SK-MEL-5 (cell line): ENCODE data around the gene PLXNC1. TPM values are rescaled to one million over a fixed set of nuclear protein-coding genes. Genes with fewer than 3 reads are reported as not detected.
"Not testable (repeated sequence)": the region's sequence is repeated elsewhere in the genome, so short reads cannot be mapped to it uniquely, and the experiment has no call there.

Experiments used
- DNase-seq: peaks from one replicate; pipeline ENCODE4 v3.0.0-alpha.2; 2016; ENCODE audit warnings: low read depth, low spot score
- in situ Hi-C: cut with HindIII; loops from 2 replicates; pipeline ENCODE4 v1.10.0; 2016; ENCODE audit warnings: low sequenced_read_pairs, high pct_unique_total_duplicates, low pct_unique_long_range_greater_than_20kb
- total RNA-seq: library from RNA; depleted of rRNA; stranded (reverse); fragments of >200 nt; shearing (Covaris generic); gene quantifications from 2 replicates; pipeline ENCODE4 v1.2.3, GENCODE V29; 2014

The PLXNC1 gene
- total RNA-seq, 1 experiment from 2014 or later = 48.8 TPM

GRCh38 chr12:94286583-94287244 is 138.3 kb downstream of the PLXNC1 start:
- no peak for DNase-seq
- in situ Hi-C loops = no loop called here

GRCh38 chr12:94287245-94287628 is 138.9 kb downstream of the PLXNC1 start:
- DNase-seq = no peak
- in situ Hi-C loops = no loop called here

GRCh38 chr12:94289461-94290312 is 141.3 kb downstream of the PLXNC1 start:
- in situ Hi-C loops = no loop called here
- no peak for DNase-seq

- in situ Hi-C loops = no loop called here
These were observed 142.0 kb downstream of the PLXNC1 start for GRCh38 chr12:94290353-94290752.

DNA sequence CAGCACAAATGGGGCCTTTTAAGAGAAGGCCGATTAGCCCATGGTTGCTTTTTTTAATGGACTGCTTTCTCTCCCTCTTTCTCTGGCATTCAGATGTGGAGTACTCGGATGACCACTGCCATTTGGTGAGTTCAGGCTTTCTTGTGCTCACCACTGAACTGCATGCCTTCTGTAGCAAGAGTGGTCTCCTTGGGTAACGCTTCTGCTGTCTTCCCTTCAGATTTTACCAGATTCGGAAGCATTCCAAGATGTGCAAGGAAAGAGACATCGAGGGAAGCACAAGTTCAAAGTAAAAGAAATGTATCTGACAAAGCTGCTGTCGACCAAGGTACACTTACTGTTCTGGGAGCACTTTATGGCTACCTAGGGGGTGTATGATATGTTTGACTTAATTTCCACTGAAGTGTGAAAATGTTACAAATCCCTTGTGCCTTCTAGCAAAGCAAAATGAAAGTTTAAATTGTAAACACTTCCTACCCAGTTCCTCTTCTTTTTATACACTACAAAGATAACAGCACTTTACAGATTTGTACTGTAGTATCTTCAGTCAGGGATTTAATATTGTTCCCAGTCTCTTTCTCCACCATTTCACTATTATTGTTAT is 148.8 kb downstream of the PLXNC1 start:
- in situ Hi-C loops = no loop called here
- no peak for DNase-seq

More at GRCh38 chr12:94290353-94290752, 142.0 kb downstream of the PLXNC1 start:
- no peak for DNase-seq

GRCh38 chr12:94297876-94298505 is 149.6 kb downstream of the PLXNC1 start:
- in situ Hi-C loops = no loop called here
- no peak for DNase-seq

DNA sequence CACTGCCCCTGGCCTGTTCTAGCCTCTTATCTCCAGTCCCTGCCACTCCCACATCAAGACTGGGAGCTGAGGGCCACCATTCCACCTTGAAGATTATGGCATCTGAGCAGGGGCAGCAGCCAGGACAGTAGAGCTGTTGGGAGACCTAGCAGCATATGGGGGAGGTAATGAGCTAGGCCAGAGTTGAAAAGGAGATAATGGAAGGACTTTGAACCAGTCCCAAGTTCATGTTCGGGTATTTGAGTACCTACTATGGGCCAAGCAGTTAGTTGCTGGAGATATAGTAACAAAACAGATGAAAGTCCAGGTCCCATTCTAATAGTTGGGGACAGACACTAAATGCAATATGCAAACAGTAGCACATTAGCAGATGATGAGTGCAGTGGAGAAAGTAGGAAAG is 151.5 kb downstream of the PLXNC1 start:
- in situ Hi-C loops = no loop called here
- no peak for DNase-seq

GRCh38 chr12:94304012-94304411 is 155.6 kb downstream of the PLXNC1 start:
- DNase-seq = no peak
- in situ Hi-C loops = no loop called here

DNA sequence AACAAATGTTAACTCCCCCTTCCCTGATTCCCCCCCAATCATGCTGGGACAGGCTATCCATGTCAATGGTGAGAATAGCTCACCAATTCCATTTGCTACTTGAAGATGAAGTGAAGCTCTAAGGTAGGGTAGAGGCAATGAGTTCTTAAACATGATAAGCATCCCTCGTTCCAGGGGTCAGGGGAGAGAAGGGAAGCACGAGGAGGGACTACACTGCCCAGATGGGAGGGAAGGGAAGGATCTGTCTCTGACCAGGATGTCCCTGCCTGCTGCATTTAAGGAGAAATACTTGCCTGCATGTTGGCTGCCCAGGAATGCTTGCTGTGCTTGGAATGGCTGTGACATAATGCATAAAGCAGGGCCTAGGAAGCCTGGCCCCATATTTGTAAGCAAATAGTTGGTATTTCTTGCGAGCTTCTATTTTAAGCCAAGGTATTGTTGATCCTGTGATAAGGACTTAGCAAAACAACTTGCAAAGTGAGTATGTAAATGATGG is 156.2 kb downstream of the PLXNC1 start:
- DNase-seq = no peak
- in situ Hi-C loops = no loop called here

DNA sequence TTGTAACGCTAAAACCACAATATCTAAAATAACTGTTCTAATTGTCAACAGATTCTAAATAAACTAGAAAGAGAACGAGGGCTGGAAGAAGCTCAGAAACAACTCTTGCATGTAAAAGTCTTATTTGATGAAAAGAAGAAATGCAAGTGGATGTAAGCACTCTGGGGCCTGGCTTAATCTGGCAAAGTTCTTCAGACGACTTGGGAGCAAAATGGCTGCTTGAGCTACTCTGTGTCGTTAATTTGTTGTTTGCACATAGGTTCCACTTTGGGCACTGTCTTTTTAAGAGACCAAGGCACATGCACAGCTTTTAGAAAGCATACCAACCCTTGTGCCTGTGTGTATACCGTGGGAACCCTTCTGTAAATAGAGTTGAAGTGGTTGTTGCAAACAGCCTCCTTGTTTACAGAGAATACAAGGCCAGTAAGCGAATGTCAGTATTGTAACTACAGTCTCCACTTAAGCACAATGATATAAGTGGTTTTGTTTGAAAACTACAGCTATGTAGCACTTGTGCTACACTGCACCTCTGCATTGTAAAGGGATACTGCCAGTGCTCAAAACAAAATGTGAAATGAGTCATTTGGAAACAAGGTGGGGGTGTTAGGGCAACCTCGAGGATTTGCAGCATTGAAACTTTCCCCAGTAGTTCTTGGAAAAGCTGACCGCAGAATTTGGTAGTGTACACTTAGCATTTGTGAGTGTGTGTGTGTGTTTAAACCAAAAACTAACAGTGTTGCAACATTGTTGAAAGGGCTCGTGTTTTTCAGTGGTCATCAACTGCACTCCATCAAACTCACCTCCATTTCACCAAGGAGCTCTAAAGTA is 157.0 kb downstream of the PLXNC1 start:
- no peak for DNase-seq
- in situ Hi-C loops = no loop called here

DNA sequence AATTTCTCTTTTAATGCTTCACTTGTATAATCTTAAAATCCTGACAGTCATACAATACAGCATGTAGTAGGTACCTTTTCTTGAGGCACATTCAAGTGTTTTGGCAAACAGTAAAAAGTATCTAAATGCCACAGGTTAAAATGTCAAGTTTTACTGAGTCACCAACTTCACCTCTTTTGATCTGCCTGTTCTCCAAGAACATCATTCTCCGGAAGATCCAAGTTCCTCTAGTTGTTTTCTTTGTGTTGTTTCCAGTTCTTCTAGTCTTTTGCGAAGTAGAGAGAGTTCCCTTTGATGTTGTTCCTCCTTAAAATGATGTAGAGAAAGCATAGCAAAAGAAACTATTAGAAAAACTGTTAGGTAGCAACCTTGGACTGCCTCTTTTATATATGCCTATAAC is 160.2 kb downstream of the PLXNC1 start:
- in situ Hi-C loops = no loop called here
- no peak for DNase-seq

GRCh38 chr12:94309373-94309772 is 161.0 kb downstream of the PLXNC1 start:
- DNase-seq = no peak
- in situ Hi-C loops = no loop called here

DNA sequence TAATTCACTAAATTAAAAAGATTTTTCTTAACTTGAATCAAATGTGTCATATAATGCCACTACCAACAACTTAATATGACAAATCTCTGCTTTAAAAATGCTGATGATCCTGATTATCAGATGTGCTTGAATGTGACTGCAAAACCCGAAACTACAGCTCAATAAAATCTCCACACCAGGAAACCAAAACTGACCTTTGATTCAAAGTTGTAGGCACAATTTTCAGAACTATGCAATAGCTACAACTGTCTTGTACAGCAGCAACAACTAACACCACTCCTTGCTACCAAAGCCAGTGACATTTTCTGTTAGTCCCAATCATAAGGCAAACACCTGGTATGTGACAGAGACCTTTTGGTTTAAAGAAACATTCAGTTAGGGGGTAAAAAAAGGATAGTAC is 164.0 kb downstream of the PLXNC1 start:
- in situ Hi-C loops = no loop called here
- no peak for DNase-seq

DNA sequence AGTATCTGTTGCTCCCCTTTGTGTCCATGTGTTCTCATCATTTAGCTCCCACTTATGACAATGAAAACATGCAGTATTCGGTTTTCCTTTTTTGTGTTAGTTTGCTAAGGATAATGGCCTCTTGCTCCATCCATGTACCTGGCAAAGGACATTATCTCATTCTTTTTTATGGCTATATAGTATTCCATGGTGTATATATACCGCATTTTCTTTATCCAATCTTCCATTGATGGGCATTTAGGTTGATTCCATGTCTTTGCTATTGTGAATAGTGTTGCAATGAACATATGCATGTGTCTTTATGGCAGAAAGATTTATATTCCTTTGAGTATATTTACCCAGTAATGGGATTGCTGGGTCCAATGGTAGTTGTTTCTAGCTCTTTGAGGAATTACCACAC is 168.2 kb downstream of the PLXNC1 start:
- DNase-seq, in situ Hi-C loops: not testable (repeated sequence)

GRCh38 chr12:94318181-94318580 is 169.8 kb downstream of the PLXNC1 start:
- in situ Hi-C loops = no loop called here
- DNase-seq = no peak

DNA sequence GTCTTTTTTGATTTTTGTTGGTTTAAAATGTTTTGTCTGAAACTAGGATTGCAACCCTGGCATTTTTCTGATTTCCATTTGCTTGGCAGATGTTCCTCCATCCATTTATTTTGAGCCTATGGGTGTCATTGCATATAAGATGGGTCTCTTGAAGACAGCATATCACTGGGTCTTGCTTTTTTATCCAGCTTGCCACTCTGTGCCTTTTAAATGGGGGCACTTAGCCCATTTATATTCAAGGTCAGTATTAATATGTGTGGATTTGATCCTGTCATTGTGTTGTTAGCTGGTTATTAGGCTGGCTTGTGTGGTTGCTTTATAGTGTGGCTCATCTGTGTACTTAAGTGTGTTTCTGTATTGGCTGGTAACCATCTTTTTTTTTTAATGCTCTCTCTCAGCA is 171.7 kb downstream of the PLXNC1 start:
- no peak for DNase-seq
- in situ Hi-C loops = no loop called here

DNA sequence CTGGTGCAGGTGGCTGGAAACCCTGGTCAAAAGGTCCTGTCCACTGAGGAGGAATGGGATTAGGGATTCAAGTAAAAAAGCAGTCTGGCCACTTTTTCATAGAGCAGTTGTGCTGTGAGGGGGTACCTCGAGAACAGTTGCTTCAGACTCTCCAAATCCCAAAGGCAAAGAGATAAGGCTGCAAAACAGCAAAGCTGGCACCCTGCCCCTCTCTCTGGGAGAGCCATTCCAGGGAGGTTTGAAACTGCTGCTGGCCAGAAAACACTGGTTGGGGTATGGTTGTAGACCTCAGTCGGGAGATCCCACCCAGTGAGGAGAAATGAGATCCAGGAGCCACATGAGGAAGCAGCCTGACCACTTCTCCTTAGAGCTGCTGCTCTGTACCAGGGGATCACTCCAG is 174.0 kb downstream of the PLXNC1 start:
- in situ Hi-C loops = no loop called here
- DNase-seq = no peak
